ENCODE data around the gene TMPRSS6. TPM values are rescaled to one million over a fixed set of nuclear protein-coding genes. Genes with fewer than 3 reads are reported as not detected.

Gene TMPRSS6
- total and polyA plus RNA-seq, 4 donors = 0.09 to 1.0 (median 0.69) TPM

DNA sequence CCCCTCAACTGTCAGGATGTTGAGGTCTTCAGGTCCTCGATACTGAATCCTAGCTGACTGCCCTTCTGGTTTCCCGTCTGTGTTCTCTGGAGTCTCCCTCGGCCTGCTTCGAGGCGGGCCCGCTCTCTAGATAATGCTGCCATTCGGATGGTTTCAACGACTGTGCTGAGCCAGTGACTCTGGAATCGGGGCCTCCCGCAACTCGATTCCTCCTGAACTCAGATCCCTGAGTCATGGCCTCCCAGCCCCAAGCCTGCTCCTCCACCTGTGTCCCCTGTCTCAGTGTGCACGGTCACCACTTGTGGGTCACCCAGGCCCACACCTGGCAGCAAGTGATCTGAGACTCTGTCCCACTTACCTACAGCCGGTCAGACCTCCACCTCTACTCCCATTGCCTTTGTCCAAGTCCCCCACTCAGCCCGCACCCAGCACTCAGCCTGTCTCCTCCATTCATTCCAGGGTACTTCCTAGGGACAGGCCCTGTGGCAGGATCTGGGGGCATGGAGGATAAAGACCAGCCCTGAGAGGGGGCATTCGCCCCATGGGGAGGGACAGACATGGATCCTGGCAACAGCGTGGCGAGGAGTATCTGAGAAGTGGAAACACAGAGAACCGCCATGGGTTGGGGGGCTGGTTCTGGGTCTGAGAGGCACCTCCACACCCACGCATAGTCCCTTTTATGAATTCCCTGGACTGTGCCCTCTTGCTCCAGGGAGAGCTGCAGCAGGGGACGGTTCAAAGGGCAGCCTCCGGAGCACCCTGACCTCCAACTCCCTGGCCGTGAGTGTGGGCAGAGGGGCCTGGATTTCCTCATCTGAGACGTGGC lies 75.7 kb downstream of the TMPRSS6 start:
- Histone ChIP-seq H3K27me3 (ENCODE audit: control insufficient read depth in 3 of 3, insufficient read depth in 3 of 3, low read length in 2 of 3) (no peaks in the 10 kb centered on the region), H3K9ac (ENCODE audit: insufficient read depth in 1 of 2, low read length in 2 of 2) (no peak overlapping the region), H3K4me1 (ENCODE audit: control insufficient read depth in 5 of 5, insufficient read depth in 5 of 5, low read length in 5 of 5) (peaks cover 0 to 6% (median 0%) of the 10 kb centered on the region in 5 donors), H3K27ac (ENCODE audit: low read depth in 1 of 2, low read length in 1 of 2) (peak overlapping the region in 1 of 2 donors; percentile 34), H3K9me3 (ENCODE audit: control insufficient read depth in 4 of 4, insufficient read depth in 3 of 4, low read length in 3 of 4) (no peaks in the 10 kb centered on the region), H3K36me3 (ENCODE audit: control insufficient read depth in 4 of 4, insufficient read depth in 4 of 4, low read length in 4 of 4) (peaks cover 0 to 13% (median 5%) of the 10 kb centered on the region in 4 donors), H3K4me3 (no peak overlapping the region)
- whole genome bisulfite sequencing, 2 donors = 89 to 91% methylated on average over 23 of the region's 23 CpGs
- DNase-seq = no peak
- no peak for ATAC-seq (ENCODE audit: insufficient read depth, low FRiP score)
- TF ChIP-seq, protein P1, sequence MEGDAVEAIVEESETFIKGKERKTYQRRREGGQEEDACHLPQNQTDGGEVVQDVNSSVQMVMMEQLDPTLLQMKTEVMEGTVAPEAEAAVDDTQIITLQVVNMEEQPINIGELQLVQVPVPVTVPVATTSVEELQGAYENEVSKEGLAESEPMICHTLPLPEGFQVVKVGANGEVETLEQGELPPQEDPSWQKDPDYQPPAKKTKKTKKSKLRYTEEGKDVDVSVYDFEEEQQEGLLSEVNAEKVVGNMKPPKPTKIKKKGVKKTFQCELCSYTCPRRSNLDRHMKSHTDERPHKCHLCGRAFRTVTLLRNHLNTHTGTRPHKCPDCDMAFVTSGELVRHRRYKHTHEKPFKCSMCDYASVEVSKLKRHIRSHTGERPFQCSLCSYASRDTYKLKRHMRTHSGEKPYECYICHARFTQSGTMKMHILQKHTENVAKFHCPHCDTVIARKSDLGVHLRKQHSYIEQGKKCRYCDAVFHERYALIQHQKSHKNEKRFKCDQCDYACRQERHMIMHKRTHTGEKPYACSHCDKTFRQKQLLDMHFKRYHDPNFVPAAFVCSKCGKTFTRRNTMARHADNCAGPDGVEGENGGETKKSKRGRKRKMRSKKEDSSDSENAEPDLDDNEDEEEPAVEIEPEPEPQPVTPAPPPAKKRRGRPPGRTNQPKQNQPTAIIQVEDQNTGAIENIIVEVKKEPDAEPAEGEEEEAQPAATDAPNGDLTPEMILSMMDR (IDR thresholded peaks at IDR 0.05; ENCODE audit: control extremely low read depth, extremely low read depth) = no peak

DNA sequence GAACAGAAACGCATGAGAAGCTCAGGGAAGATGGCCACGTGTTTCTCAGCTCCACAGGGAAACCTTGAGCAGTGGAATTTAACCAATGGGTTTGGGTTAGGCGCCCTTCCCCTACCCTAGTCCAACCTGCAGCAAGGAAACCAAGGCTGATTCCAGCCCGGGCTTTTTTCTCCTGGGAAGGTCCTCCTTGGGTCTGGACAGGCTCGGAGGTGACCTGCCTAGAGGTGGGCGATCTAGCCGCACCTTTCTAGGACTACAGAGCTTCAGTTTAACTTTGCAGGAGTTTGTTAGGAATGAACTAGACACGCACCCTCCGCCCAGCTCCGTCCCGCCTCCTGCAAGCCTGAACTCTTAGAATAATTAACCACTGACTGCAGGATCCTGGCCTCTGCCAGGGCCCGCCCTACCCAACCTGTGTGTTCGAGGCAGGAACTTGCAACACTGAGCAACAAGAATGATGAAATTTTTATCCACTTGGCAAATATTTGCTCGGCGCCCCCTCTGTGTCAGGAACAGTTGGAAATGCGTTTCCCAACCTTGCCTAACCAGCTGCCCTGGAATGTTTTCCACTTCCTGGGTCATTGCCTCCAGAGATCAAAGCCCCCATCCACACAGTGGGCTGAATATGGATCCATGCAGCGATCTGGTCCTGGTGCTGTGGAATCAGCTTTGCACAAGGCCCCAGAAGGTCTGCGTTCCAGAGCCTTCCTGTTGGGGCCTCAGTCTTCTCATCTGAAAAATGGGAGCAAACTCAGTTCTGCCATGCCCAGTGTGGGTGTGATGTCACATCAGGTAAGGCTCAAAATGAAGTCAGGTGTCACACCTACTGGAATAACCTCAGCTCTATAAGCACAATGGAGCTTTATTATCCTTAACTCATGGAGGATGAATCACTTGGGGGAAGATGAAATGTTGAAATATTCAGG lies 76.7 kb downstream of the TMPRSS6 start:
- H3K27ac ChIP-seq (ENCODE audit: low read depth in 1 of 2, low read length in 1 of 2) = peak overlapping the region in 1 of 2 donors; percentile 84
- 39 to 49% methylated on average over 18 of the region's 18 CpGs for WGBS, 2 donors
- peaks cover 0 to 17% (median 7%) of the 10 kb centered on the region in 4 donors for H3K36me3 ChIP-seq (ENCODE audit: control insufficient read depth in 4 of 4, insufficient read depth in 4 of 4, low read length in 4 of 4)
- H3K27me3 ChIP-seq (ENCODE audit: control insufficient read depth in 3 of 3, insufficient read depth in 3 of 3, low read length in 2 of 3) = no peaks in the 10 kb centered on the region
- H3K9ac ChIP-seq (ENCODE audit: insufficient read depth in 1 of 2, low read length in 2 of 2) = no peak overlapping the region
- ATAC-seq (ENCODE audit: insufficient read depth, low FRiP score) = peak; percentile 20
- H3K9me3 ChIP-seq (ENCODE audit: control insufficient read depth in 4 of 4, insufficient read depth in 3 of 4, low read length in 3 of 4) = no peaks in the 10 kb centered on the region
- H3K4me3 ChIP-seq = no peak overlapping the region
- peaks cover 0 to 6% (median 0%) of the 10 kb centered on the region in 5 donors for H3K4me1 ChIP-seq (ENCODE audit: control insufficient read depth in 5 of 5, insufficient read depth in 5 of 5, low read length in 5 of 5)
- TF ChIP-seq, protein P1 (IDR thresholded peaks at IDR 0.05; ENCODE audit: control extremely low read depth, extremely low read depth) = no peak
- peak; percentile 75 to 88 (median 83) for DNase-seq

DNA sequence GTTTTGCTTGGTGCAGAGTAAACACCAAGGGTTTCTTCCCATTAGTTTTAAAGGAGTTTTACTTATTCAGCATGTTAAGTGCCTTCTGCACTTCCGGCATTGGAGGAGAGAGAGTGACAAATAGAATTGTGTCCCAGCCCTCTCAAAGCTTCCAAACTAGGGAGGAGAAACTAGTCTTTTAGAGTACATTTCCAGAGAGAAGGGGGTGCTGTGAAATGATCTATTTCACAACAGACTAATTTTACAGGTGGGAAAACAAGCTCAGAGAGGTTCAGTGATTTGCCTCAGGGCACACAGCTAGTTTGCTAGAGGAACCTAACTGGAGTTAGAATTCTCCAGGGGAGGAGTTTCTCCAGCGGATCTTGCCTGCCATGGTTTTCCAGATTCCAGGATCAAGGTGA lies 77.4 kb downstream of the TMPRSS6 start:
- H3K27ac ChIP-seq (ENCODE audit: low read depth in 1 of 2, low read length in 1 of 2) = peak overlapping the region in 1 of 2 donors; percentile 84
- ATAC-seq (ENCODE audit: insufficient read depth, low FRiP score) = peak; percentile 4
- peak in 1 of 3 donors; percentile 43 for DNase-seq
- 46 to 68% methylated on average over 2 of the region's 2 CpGs for WGBS, 2 donors
- H3K36me3 ChIP-seq (ENCODE audit: control insufficient read depth in 4 of 4, insufficient read depth in 4 of 4, low read length in 4 of 4) = peaks cover 0 to 20% (median 11%) of the 10 kb centered on the region in 4 donors
- no peak overlapping the region for H3K9ac ChIP-seq (ENCODE audit: insufficient read depth in 1 of 2, low read length in 2 of 2)
- no peaks in the 10 kb centered on the region for H3K9me3 ChIP-seq (ENCODE audit: control insufficient read depth in 4 of 4, insufficient read depth in 3 of 4, low read length in 3 of 4)
- no peak overlapping the region for H3K4me3 ChIP-seq
- peaks cover 0 to 2% (median 0%) of the 10 kb centered on the region in 5 donors for H3K4me1 ChIP-seq (ENCODE audit: control insufficient read depth in 5 of 5, insufficient read depth in 5 of 5, low read length in 5 of 5)
- no peaks in the 10 kb centered on the region for H3K27me3 ChIP-seq (ENCODE audit: control insufficient read depth in 3 of 3, insufficient read depth in 3 of 3, low read length in 2 of 3)
- TF ChIP-seq, protein P1 (IDR thresholded peaks at IDR 0.05; ENCODE audit: control extremely low read depth, extremely low read depth) = no peak
